HepG2 (cell line): ENCODE measurements around the gene PIEZO1. TPM values are rescaled to one million over a fixed set of nuclear protein-coding genes. Genes with fewer than 3 reads are reported as not detected.

ENCODE experiments used
- DMTF1 ChIP-seq: sonication (generic); formaldehyde crosslinking; IDR thresholded peaks from 2 replicates; pipeline ENCODE4 v1.4.0; 2020; ENCODE audit warnings: mild to moderate bottlenecking, missing genetic modification reagents
- HNRNPH1 ChIP-seq: fragments of 200-400 bp; formaldehyde crosslinking; optimal IDR thresholded peaks from 2 replicates; pipeline ENCODE3; 2017; ENCODE audit warnings: mild to moderate bottlenecking, low read depth, low read length
- IRF2 ChIP-seq: IDR thresholded peaks from 2 replicates; pipeline ENCODE4 v1.6.1; 2018; ENCODE audit warnings: missing genetic modification reagents, missing compliant biosample characterization
- KLF13 ChIP-seq: sonication (generic); formaldehyde crosslinking; IDR thresholded peaks from 2 replicates; pipeline ENCODE4 v1.4.0; 2020; ENCODE audit warnings: mild to moderate bottlenecking, missing genetic modification reagents
- MAFF ChIP-seq: IDR thresholded peaks from 2 replicates; pipeline ENCODE4 v1.6.1; 2011; ENCODE audit warnings: low read depth, low read length, improper control_type of control experiment
- RXRB ChIP-seq: IDR thresholded peaks from 2 replicates; pipeline ENCODE4 v1.6.1; 2016; ENCODE audit warnings: borderline replicate concordance, missing genetic modification reagents, missing compliant biosample characterization
- SIN3A ChIP-seq: IDR thresholded peaks from 2 replicates; pipeline ENCODE4 v1.6.1; 2011; ENCODE audit warnings: low read depth, mild to moderate bottlenecking, control low read depth, low read length, borderline replicate concordance
- TEAD3 ChIP-seq: optimal IDR thresholded peaks from 2 replicates; pipeline ENCODE3; 2016; ENCODE audit warnings: borderline replicate concordance
- ZFAT ChIP-seq: sonication (generic); formaldehyde crosslinking; conservative IDR thresholded peaks from 2 replicates; pipeline ENCODE4 v1.8.1; 2023; ENCODE audit warnings: missing genetic modification reagents, inconsistent platforms
- ZIK1 ChIP-seq: sonication (generic); formaldehyde crosslinking; IDR thresholded peaks from 2 replicates; pipeline ENCODE4 v1.5.0; 2020; ENCODE audit warnings: mild to moderate bottlenecking, low read depth, missing genetic modification reagents, borderline replicate concordance
- ZKSCAN5 ChIP-seq: sonication (generic); formaldehyde crosslinking; IDR thresholded peaks from 2 replicates; pipeline ENCODE4 v1.5.1; 2020; ENCODE audit warnings: mild to moderate bottlenecking, missing genetic modification reagents
- ZKSCAN8 ChIP-seq: IDR thresholded peaks from 2 replicates; pipeline ENCODE4 v1.6.1; 2016; ENCODE audit warnings: borderline replicate concordance, missing genetic modification reagents, missing compliant biosample characterization
- ZNF136 ChIP-seq: sonication (generic); formaldehyde crosslinking; IDR thresholded peaks from 2 replicates; pipeline ENCODE4 v1.8.1; 2022; ENCODE audit warnings: low read depth, mild to moderate bottlenecking, moderate library complexity, missing genetic modification reagents
- ZNF263 ChIP-seq: sonication (generic); formaldehyde crosslinking; IDR thresholded peaks from 2 replicates; pipeline ENCODE4 v1.4.0; 2020; ENCODE audit warnings: missing genetic modification reagents
- ZNF343 ChIP-seq: sonication (generic); formaldehyde crosslinking; IDR thresholded peaks from 2 replicates; pipeline ENCODE4 v1.4.0; 2020; ENCODE audit warnings: mild to moderate bottlenecking, missing genetic modification reagents
- ZNF546 ChIP-seq: sonication (generic); formaldehyde crosslinking; conservative IDR thresholded peaks from 2 replicates; pipeline ENCODE4 v1.8.1; 2023; ENCODE audit warnings: mild to moderate bottlenecking, missing genetic modification reagents
- ZNF572 ChIP-seq: sonication (generic); formaldehyde crosslinking; IDR thresholded peaks from 2 replicates; pipeline ENCODE4 v1.5.1; 2020; ENCODE audit warnings: mild to moderate bottlenecking, missing genetic modification reagents
- ZNF574 ChIP-seq: sonication (generic); formaldehyde crosslinking; IDR thresholded peaks from 2 replicates; pipeline ENCODE4 v1.4.0; 2020; ENCODE audit warnings: missing genetic modification reagents
- ZNF615 ChIP-seq: sonication (generic); formaldehyde crosslinking; IDR thresholded peaks from 2 replicates; pipeline ENCODE4 v1.5.0; 2020; ENCODE audit warnings: mild to moderate bottlenecking, missing genetic modification reagents, borderline replicate concordance
- ZNF704 ChIP-seq: sonication (generic); formaldehyde crosslinking; IDR thresholded peaks from 2 replicates; pipeline ENCODE4 v1.8.1; 2023; ENCODE audit warnings: mild to moderate bottlenecking, inconsistent platforms, moderate library complexity, missing genetic modification reagents, borderline replicate concordance
- polyA plus RNA-seq, 8 experiments: library from polyadenylated mRNA; depleted of rRNA in 3 of 8; stranded (reverse) in 7 of 8; unstranded in 1 of 8; fragments of >200 nt; fragmentation: Illumina TruSeq in 4 of 8; extraction: Trizol in 4 of 8; gene quantifications; 2 replicates each; pipeline versions ENCODE4 v1.2.1 to v1.2.3, GENCODE V29; 2011 to 2016; ENCODE audit warnings: low read depth in 4 of 8, missing spikeins in 1 of 8, mixed read lengths in 1 of 8; ENCODE audit not compliant: insufficient read depth in 1 of 8
- total RNA-seq, 5 experiments: library from RNA; depleted of rRNA; stranded (reverse); fragments of >200 nt; fragmentation: Illumina TruSeq; extraction: Trizol; gene quantifications; 2 replicates each; pipeline ENCODE4 v1.2.3, GENCODE V29; 2016; ENCODE audit warnings: low read depth in 1 of 5
- TF ChIP-seq, protein P1 (sequence below): sonication (generic); formaldehyde crosslinking; IDR thresholded peaks from 2 replicates; pipeline ENCODE4 v1.4.0; 2020; ENCODE audit warnings: missing genetic modification reagents

Gene PIEZO1
- total and polyA plus RNA-seq, 2 of the 13 experiments (the other 11 are each of a cell fraction or from before 2014, with no cell fraction given): 67.9 to 85.0 TPM

- TF ChIP-seq TEAD3 (CRISPR knock-in tag): no peak
- TF ChIP-seq, protein P1, sequence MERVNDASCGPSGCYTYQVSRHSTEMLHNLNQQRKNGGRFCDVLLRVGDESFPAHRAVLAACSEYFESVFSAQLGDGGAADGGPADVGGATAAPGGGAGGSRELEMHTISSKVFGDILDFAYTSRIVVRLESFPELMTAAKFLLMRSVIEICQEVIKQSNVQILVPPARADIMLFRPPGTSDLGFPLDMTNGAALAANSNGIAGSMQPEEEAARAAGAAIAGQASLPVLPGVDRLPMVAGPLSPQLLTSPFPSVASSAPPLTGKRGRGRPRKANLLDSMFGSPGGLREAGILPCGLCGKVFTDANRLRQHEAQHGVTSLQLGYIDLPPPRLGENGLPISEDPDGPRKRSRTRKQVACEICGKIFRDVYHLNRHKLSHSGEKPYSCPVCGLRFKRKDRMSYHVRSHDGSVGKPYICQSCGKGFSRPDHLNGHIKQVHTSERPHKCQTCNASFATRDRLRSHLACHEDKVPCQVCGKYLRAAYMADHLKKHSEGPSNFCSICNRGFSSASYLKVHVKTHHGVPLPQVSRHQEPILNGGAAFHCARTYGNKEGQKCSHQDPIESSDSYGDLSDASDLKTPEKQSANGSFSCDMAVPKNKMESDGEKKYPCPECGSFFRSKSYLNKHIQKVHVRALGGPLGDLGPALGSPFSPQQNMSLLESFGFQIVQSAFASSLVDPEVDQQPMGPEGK (CRISPR knock-in tag): peak; percentile 53
- TF ChIP-seq ZNF136: no peak
- no peak for TF ChIP-seq RXRB (CRISPR knock-in tag)
- TF ChIP-seq ZFAT (CRISPR knock-in tag): no peak
- TF ChIP-seq ZNF546: no peak
- TF ChIP-seq MAFF: no peak
- TF ChIP-seq ZNF263 (CRISPR knock-in tag): no peak
- 0 out of 2 replicates have a peak, but pooled peaks have one; percentile 35 for TF ChIP-seq ZNF704 (CRISPR knock-in tag)
- 0 out of 2 replicates have a peak, but pooled peaks have one; percentile 36 for TF ChIP-seq ZNF343 (CRISPR knock-in tag)
- no peak for TF ChIP-seq KLF13 (CRISPR knock-in tag)
- TF ChIP-seq IRF2 (CRISPR knock-in tag): no peak
- no peak for TF ChIP-seq DMTF1 (CRISPR knock-in tag)
- TF ChIP-seq ZNF574: 0 out of 2 replicates have a peak, but pooled peaks have one; percentile 31
- TF ChIP-seq HNRNPH1: no peak
- TF ChIP-seq ZIK1: no peak
- no peak for TF ChIP-seq ZNF572 (CRISPR knock-in tag)
- TF ChIP-seq SIN3A: no peak
- TF ChIP-seq ZKSCAN5: no peak
- TF ChIP-seq ZKSCAN8 (CRISPR knock-in tag): no peak
- no peak for TF ChIP-seq ZNF615 (CRISPR knock-in tag)
These were observed 5.5 kb upstream of the PIEZO1 start (continued) for GRCh38 chr16:88790312-88791211.
